Ectodermal cell (in vitro differentiated cells): Measurements from ENCODE around the gene BABAM2.

Experiments
- H3K27ac ChIP-seq: 2 replicates; pipeline ENCODE4 v1.7.0; 2013; ENCODE audit warnings: mild to moderate bottlenecking, low read depth, low read length; ENCODE audit not compliant: insufficient read depth, poor library complexity, severe bottlenecking
- H3K27me3 ChIP-seq: 2 replicates; pipeline ENCODE4 v1.7.0; 2013; ENCODE audit warnings: mild to moderate bottlenecking, low read length; ENCODE audit not compliant: insufficient read depth, control insufficient read depth, poor library complexity, severe bottlenecking
- H3K36me3 ChIP-seq: one replicate; pipeline ENCODE4 v1.7.0; 2013; ENCODE audit warnings: low read length; ENCODE audit not compliant: control insufficient read depth, insufficient read depth
- H3K4me1 ChIP-seq: one replicate; pipeline ENCODE4 v1.7.0; 2013; ENCODE audit warnings: low read length; ENCODE audit not compliant: control insufficient read depth, insufficient read depth
- H3K4me3 ChIP-seq: 2 replicates; pipeline ENCODE4 v1.7.0; 2013; ENCODE audit warnings: low read depth, low read length, control low read depth; ENCODE audit not compliant: insufficient read depth
- H3K9me3 ChIP-seq: 2 replicates; pipeline ENCODE4 v1.7.0; 2013; ENCODE audit warnings: mild to moderate bottlenecking, low read length, moderate library complexity; ENCODE audit not compliant: control insufficient read depth
- WGBS, 2 experiments: methylation state at CpG; one replicate each; pipeline ENCODE4 v1.1.7; 2013; ENCODE audit warnings: missing lambda C conversion rate in 2 of 2; 5-methylcytosine and 5-hydroxymethylcytosine counted together

BABAM2 gene

GRCh38 chr2:27988718-27989117 lies 98.2 kb downstream of the BABAM2 start:
- Histone ChIP-seq H3K36me3 (no peaks in the 10 kb centered on the region), H3K27me3 (no peaks in the 10 kb centered on the region), H3K4me3 (no peak overlapping the region), H3K27ac (no peak overlapping the region), H3K9me3 (no peaks in the 10 kb centered on the region), H3K4me1 (no peaks in the 10 kb centered on the region)
- 94 to 100% methylated on average over 1 to 2 of the region's 2 CpGs for WGBS, 2 experiments

- WGBS, 2 experiments: 94 to 98% methylated on average over 1 to 2 of the region's 2 CpGs
- H3K27ac ChIP-seq: no peak overlapping the region
- no peak overlapping the region for H3K4me3 ChIP-seq
- H3K9me3 ChIP-seq: no peaks in the 10 kb centered on the region
- H3K36me3 ChIP-seq: no peaks in the 10 kb centered on the region
- H3K27me3 ChIP-seq: no peaks in the 10 kb centered on the region
- no peaks in the 10 kb centered on the region for H3K4me1 ChIP-seq
Observed at GRCh38 chr2:27989149-27989548, 98.6 kb downstream of the BABAM2 start.

GRCh38 chr2:27990030-27990590 lies 99.6 kb downstream of the BABAM2 start:
- no peaks in the 10 kb centered on the region for H3K36me3 ChIP-seq
- no peak overlapping the region for H3K27ac ChIP-seq
- H3K4me3 ChIP-seq: no peak overlapping the region
- no peaks in the 10 kb centered on the region for H3K9me3 ChIP-seq
- whole genome bisulfite sequencing, 2 experiments: 90 to 98% methylated on average over 4 of the region's 4 CpGs
- H3K27me3 ChIP-seq: no peaks in the 10 kb centered on the region
- H3K4me1 ChIP-seq: no peaks in the 10 kb centered on the region

- Histone ChIP-seq H3K9me3 (no peaks in the 10 kb centered on the region), H3K36me3 (no peaks in the 10 kb centered on the region), H3K27me3 (no peaks in the 10 kb centered on the region), H3K27ac (no peak overlapping the region), H3K4me3 (no peak overlapping the region), H3K4me1 (no peaks in the 10 kb centered on the region)
- 92% methylated on average over 1 of the region's 1 CpG; no CpG with 5 or more reads in 1 of the 2 experiments for WGBS, 2 experiments
Observed at GRCh38 chr2:27991146-27991545, 100.6 kb downstream of the BABAM2 start.

- H3K27ac ChIP-seq: no peak overlapping the region
- H3K4me3 ChIP-seq: no peak overlapping the region
- H3K27me3 ChIP-seq: no peaks in the 10 kb centered on the region
- no peaks in the 10 kb centered on the region for H3K4me1 ChIP-seq
- no peaks in the 10 kb centered on the region for H3K9me3 ChIP-seq
- no peaks in the 10 kb centered on the region for H3K36me3 ChIP-seq
Observed at GRCh38 chr2:27992787-27993401, 102.4 kb downstream of the BABAM2 start.

GRCh38 chr2:27993402-27993787 lies 102.9 kb downstream of the BABAM2 start:
- Histone ChIP-seq H3K9me3 (no peaks in the 10 kb centered on the region), H3K27ac (no peak overlapping the region), H3K4me3 (no peak overlapping the region), H3K4me1 (no peaks in the 10 kb centered on the region), H3K36me3 (no peaks in the 10 kb centered on the region), H3K27me3 (no peaks in the 10 kb centered on the region)
- 87 to 90% methylated on average over 1 of the region's 1 CpG for WGBS, 2 experiments

GRCh38 chr2:27993950-27994728 lies 103.6 kb downstream of the BABAM2 start:
- no peak overlapping the region for H3K27ac ChIP-seq
- no peaks in the 10 kb centered on the region for H3K27me3 ChIP-seq
- WGBS, 2 experiments: 92 to 95% methylated on average over 5 of the region's 5 CpGs
- no peaks in the 10 kb centered on the region for H3K4me1 ChIP-seq
- no peaks in the 10 kb centered on the region for H3K9me3 ChIP-seq
- no peak overlapping the region for H3K4me3 ChIP-seq
- H3K36me3 ChIP-seq: no peaks in the 10 kb centered on the region

- Histone ChIP-seq H3K27me3 (no peaks in the 10 kb centered on the region), H3K9me3 (no peaks in the 10 kb centered on the region), H3K36me3 (no peaks in the 10 kb centered on the region), H3K4me3 (no peak overlapping the region), H3K27ac (no peak overlapping the region), H3K4me1 (no peaks in the 10 kb centered on the region)
- WGBS, 2 experiments: 93 to 94% methylated on average over 5 of the region's 5 CpGs
Observed at GRCh38 chr2:27996156-27996922, 105.8 kb downstream of the BABAM2 start.

GRCh38 chr2:28000287-28000686 lies 109.8 kb downstream of the BABAM2 start:
- Histone ChIP-seq H3K9me3 (no peaks in the 10 kb centered on the region), H3K27me3 (no peaks in the 10 kb centered on the region), H3K27ac (no peak overlapping the region), H3K36me3 (no peaks in the 10 kb centered on the region), H3K4me1 (no peaks in the 10 kb centered on the region), H3K4me3 (no peak overlapping the region)

- Histone ChIP-seq H3K27me3 (no peaks in the 10 kb centered on the region), H3K9me3 (no peaks in the 10 kb centered on the region), H3K4me1 (no peaks in the 10 kb centered on the region), H3K36me3 (no peaks in the 10 kb centered on the region), H3K27ac (no peak overlapping the region), H3K4me3 (no peak overlapping the region)
- WGBS, 2 experiments: 93 to 97% methylated on average over 2 of the region's 2 CpGs
Observed at GRCh38 chr2:28002181-28002580, 111.7 kb downstream of the BABAM2 start.
